ENCODE measurements around the gene CARMIL3. TPM values are rescaled to one million over a fixed set of nuclear protein-coding genes. Genes with fewer than 3 reads are reported as not detected.
"Not testable (repeated sequence)": the region's sequence is repeated elsewhere in the genome, so short reads cannot be mapped to it uniquely, and the experiment has no call there.

The CARMIL3 gene
- total RNA-seq, 1 donor from 2014 or later, result under 0.01 TPM

GRCh38 chr14:24094841-24095270, 43.0 kb downstream of the CARMIL3 start:
- DNase-seq (ENCODE audit: low read depth in 2 of 2), result peak in 1 of 2 donors; percentile 12

DNA sequence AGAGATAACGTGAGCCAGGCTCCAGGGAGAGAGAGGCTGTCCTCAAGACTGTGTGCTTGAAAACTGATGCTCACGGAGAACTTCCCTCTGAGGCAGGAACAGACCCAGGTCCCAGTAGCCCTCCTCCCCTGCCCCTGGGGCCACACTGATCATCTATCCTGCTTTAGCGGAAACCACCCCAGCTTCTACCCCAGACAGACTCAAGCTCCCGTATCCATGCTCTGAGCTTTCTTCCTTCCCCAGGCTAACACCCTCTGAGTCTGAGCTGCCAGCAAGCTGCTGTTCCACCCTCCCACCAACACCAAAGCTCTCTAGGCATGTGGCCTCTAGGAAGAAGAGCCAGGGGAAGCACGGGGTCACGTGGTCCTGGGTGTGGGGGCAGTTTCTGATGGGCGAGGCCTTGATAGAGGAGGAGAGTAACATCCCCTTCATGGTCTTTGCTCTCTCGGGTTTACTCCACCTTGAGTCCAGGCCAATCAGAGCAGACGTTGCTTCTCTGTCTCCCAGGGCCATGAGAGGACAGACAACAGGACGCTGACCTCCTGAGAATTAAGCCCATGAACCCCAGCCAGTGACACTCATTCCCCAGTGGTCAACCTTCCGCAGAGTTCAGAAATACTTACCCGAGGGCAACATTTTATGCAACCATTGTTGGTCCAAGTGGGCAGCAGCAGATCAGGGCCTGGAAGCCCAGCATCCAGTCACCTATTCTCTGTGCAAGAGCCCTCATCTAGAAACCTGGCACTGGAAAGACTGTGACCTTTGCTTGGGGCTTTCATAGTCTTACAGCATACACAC, 43.7 kb downstream of the CARMIL3 start:
- no peak for DNase-seq (ENCODE audit: low read depth in 2 of 2)

- DNase-seq (ENCODE audit: low read depth in 2 of 2), result no peak
Measured at GRCh38 chr14:24096545-24097181, 44.9 kb downstream of the CARMIL3 start.

DNA sequence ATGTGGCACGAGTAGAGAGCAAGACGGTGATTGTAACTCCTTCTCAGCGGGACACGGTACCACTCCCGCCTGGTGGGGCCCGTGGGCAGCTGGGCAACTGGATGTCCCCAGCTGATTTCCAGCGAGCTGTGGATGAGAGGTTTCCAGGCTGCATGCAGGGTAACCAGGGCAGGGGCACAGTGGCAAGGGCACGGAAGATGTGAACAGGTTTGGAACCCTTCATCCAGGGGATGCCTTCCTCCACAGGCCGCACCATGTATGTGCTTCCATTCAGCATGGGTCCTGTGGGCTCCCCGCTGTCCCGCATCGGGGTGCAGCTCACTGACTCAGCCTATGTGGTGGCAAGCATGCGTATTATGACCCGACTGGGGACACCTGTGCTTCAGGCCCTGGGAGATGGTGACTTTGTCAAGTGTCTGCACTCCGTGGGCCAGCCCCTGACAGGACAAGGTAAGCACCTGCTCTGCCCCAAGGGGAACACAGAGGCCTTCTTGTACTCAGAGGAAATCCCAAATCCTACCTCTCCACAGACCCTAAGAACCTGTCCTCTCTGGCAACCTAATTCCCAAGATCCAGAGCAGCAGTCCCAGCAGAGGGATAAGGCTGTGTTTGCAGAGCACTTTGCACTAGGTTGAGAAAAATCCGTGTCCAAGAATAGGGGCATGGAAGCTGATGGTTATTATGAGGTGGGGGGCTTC, 46.6 kb downstream of the CARMIL3 start:
- DNase-seq (ENCODE audit: low read depth in 2 of 2), result no peak

DNA sequence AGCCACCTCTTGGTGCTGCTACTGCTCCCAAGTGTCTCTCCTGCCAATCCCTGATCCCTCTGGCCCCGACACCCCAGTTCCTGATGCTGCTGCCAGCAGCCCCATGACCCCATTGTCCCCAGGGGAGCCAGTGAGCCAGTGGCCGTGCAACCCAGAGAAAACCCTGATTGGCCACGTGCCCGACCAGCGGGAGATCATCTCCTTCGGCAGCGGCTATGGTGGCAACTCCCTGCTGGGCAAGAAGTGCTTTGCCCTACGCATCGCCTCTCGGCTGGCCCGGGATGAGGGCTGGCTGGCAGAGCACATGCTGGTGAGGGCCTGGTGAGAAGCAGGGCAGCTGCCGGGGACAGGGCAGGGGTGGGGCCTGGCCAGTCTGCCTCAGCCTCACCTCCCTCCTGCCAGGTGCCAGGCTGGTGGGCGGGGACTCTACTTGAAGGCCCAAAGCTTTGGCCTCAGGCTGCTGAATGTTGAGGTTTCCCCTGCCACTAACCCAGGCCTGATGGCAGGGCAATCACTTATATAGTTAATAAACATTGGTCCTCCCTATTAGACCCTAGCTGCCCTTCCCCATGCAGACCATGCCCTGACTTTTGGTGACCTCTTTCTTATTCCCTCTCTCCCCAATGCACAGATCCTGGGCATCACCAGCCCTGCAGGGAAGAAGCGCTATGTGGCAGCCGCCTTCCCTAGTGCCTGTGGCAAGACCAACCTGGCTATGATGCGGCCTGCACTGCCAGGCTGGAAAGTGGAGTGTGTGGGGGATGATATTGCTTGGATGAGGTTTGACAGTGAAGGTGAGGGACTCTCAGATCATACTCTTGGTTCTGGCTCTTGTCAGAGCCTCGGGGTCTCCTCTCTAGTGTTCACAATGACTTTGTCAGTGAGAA, 47.4 kb downstream of the CARMIL3 start:
- no peak for DNase-seq (ENCODE audit: low read depth in 2 of 2)

GRCh38 chr14:24100197-24100981, 48.6 kb downstream of the CARMIL3 start:
- no peak for DNase-seq (ENCODE audit: low read depth in 2 of 2)

DNA sequence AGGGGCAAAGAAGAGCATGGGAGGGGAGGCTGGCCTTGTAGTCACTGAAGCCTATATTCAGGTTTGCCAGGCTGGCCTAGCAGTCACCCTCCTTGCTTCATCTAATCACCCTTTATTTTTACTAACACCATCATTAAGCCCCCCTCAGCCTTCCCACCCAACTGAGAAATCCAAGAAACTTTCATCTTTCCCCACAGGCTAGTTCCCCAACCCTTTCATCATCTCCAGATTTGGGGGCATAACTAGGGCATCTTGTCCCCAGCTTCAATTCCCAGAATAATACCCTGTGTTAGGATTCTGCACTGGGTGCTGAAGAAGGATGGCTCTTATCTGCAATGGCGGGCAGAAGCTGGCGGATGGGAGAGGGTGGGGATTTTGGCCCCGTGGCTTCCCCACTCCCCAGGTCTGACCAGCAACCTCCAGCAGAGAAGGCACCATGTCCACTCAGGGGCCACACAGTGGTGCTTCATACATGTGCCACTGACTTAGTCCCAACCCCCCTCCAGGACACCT, 49.2 kb downstream of the CARMIL3 start:
- no peak for DNase-seq (ENCODE audit: low read depth in 2 of 2)

GRCh38 chr14:24102357-24103048, 50.7 kb downstream of the CARMIL3 start:
- no peak for DNase-seq (ENCODE audit: low read depth in 2 of 2)

DNA sequence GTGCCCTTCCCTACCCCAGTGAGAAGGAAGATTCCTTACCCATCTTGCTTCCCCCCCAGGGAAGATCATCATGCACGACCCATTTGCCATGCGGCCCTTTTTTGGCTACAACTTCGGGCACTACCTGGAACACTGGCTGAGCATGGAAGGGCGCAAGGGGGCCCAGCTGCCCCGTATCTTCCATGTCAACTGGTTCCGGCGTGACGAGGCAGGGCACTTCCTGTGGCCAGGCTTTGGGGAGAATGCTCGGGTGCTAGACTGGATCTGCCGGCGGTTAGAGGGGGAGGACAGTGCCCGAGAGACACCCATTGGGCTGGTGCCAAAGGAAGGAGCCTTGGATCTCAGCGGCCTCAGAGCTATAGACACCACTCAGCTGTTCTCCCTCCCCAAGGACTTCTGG, 51.6 kb downstream of the CARMIL3 start:
- no peak for DNase-seq (ENCODE audit: low read depth in 2 of 2)

- DNase-seq (ENCODE audit: low read depth in 2 of 2), result not testable (repeated sequence)
Measured at GRCh38 chr14:24105609-24106239, 53.9 kb downstream of the CARMIL3 start.

- DNase-seq (ENCODE audit: low read depth in 2 of 2), result no peak
Measured at GRCh38 chr14:24106672-24107271, 55.0 kb downstream of the CARMIL3 start.

GRCh38 chr14:24108336-24108874, 56.6 kb downstream of the CARMIL3 start:
- DNase-seq (ENCODE audit: low read depth in 2 of 2), result no peak

GRCh38 chr14:24110060-24110459, 58.3 kb downstream of the CARMIL3 start:
- DNase-seq (ENCODE audit: low read depth in 2 of 2), result no peak

DNA sequence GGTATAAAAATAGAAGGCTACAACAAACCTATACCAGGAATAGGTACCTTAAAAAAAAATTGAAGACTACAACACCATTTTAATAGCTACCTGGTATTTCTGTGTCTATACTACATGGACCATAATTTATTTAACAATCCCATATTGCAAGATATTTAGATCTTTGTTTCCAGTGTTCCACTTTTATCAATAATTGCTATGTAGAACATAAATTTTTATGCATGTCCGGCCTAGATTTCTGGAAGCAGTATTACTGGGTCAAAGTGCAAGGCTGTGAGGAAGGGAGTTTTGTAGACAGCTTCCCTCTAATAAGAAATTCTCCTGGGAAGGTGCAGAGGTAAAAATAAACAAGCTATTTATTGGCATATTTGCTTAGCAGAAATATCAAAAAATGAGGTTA, 58.7 kb downstream of the CARMIL3 start:
- no peak for DNase-seq (ENCODE audit: low read depth in 2 of 2)

DNA sequence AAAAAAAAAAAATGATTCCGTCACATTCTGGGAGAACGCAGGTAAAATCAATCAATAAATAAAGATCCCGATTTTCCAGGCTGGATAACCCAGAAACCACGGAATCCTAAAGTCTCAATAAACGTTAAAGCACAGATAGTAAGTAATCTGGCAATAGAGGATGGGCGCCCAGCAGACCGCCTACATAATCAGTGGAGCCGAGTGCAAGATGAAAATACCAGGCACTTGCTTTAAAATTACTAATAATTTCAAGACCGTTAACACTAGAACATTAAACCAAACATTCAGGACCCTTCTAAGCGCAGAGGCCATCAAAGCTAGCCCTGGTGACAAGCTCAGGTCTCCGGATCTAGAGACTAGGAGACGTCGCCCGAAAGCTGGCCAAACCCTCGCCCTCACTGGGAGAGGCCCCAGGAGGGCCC, 61.6 kb downstream of the CARMIL3 start:
- no peak for DNase-seq (ENCODE audit: low read depth in 2 of 2)

GRCh38 chr14:24113801-24114531, 62.2 kb downstream of the CARMIL3 start:
- DNase-seq (ENCODE audit: low read depth in 2 of 2), result peak; percentile 41 to 81

DNA sequence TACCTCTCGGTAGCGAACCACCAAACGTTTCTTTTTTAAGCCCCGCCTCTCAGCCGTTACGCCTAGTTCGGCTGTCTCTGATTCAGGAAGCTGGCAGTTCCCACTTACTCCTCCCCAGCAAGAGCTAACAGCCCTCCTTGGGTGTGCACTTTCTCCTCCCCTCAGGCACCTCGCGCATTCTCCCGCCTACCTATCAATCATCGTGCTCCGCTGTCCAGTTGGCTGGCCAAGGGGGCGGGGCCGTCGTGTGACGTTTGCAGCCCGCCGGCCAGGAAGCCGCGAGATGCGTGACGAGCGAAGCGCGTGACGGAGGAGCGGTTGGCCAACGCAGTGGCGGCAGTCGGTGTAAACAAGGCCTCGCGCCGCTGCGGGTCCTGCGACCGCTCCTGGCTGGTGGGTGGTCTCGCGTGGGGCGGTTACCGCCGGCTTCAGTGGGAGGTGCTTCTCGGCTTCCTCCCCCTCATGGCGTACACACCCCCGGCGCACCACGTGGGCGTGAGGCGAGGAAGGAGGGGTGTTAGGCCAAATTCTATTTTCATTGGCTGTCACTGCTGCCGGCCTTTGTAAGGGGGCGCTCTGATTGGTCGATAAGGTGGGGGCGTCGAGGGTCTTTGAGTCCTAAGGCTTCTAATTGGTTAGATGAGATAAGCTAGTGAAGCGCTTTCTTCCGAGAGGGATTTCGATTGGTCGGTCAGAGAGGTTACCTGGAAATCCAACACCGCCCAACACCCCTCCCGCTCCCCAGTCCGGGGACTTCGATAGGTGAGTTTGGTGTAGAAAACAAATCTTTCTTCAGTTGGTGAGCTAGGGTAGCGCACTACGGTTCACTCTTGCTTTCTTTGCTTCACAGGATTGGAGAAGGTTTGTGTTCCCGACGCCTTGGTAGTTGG, 63.0 kb downstream of the CARMIL3 start, which contains the start of the genes DCAF11 and NRL:
DCAF11 (plus strand) TSS at position 246 of the 890 bp plus-strand sequence. CDS start 818 bp downstream, outside the sequence.
NRL (minus strand) TSS at position 418 of the 890 bp plus-strand sequence. CDS start 32,101 bp downstream, outside the sequence.
- peak; percentile 99 to 100 for DNase-seq (ENCODE audit: low read depth in 2 of 2)

Data from dermis microvascular lymphatic vessel endothelial cell (primary cell).